ENCODE results near the gene RCBTB2.

The RCBTB2 gene

GRCh38 chr13:48570216-48570828 lies 37.4 kb upstream of the RCBTB2 start:
- Mint-ChIP-seq H3K4me1 (ENCODE audit: low read depth) (peaks cover 23% of the 10 kb centered on the region), H3K36me3 (ENCODE audit: low read depth) (no peaks in the 10 kb centered on the region), H3K4me3 (no peak overlapping the region), H3K27ac (no peak overlapping the region), H3K9me3 (no peaks in the 10 kb centered on the region), H3K27me3 (peaks cover 42% of the 10 kb centered on the region)
- DNase-seq: no peak

- H3K4me3 Mint-ChIP-seq: no peak overlapping the region
- no peaks in the 10 kb centered on the region for H3K36me3 Mint-ChIP-seq (ENCODE audit: low read depth)
- DNase-seq: no peak
- H3K27me3 Mint-ChIP-seq: peaks cover 53% of the 10 kb centered on the region
- H3K4me1 Mint-ChIP-seq (ENCODE audit: low read depth): peaks cover 21% of the 10 kb centered on the region
- no peak overlapping the region for H3K27ac Mint-ChIP-seq
- no peaks in the 10 kb centered on the region for H3K9me3 Mint-ChIP-seq
Measured at GRCh38 chr13:48569104-48569666, 36.3 kb upstream of the RCBTB2 start.

GRCh38 chr13:48568370-48569103 lies 35.7 kb upstream of the RCBTB2 start:
- Mint-ChIP-seq H3K4me1 (ENCODE audit: low read depth) (peaks cover 19% of the 10 kb centered on the region), H3K27ac (no peak overlapping the region), H3K4me3 (no peak overlapping the region), H3K9me3 (no peaks in the 10 kb centered on the region), H3K27me3 (peaks cover 55% of the 10 kb centered on the region), H3K36me3 (ENCODE audit: low read depth) (no peaks in the 10 kb centered on the region)
- no peak for DNase-seq

GRCh38 chr13:48567515-48568369 lies 34.9 kb upstream of the RCBTB2 start:
- no peaks in the 10 kb centered on the region for H3K9me3 Mint-ChIP-seq
- DNase-seq: no peak
- H3K4me3 Mint-ChIP-seq: no peak overlapping the region
- peaks cover 58% of the 10 kb centered on the region for H3K27me3 Mint-ChIP-seq
- H3K27ac Mint-ChIP-seq: no peak overlapping the region
- peaks cover 21% of the 10 kb centered on the region for H3K4me1 Mint-ChIP-seq (ENCODE audit: low read depth)
- H3K36me3 Mint-ChIP-seq (ENCODE audit: low read depth): no peaks in the 10 kb centered on the region

GRCh38 chr13:48564056-48564455 lies 31.2 kb upstream of the RCBTB2 start:
- no peak for DNase-seq
- no peak overlapping the region for H3K4me3 Mint-ChIP-seq
- H3K9me3 Mint-ChIP-seq: no peaks in the 10 kb centered on the region
- peaks cover 37% of the 10 kb centered on the region for H3K4me1 Mint-ChIP-seq (ENCODE audit: low read depth)
- no peaks in the 10 kb centered on the region for H3K36me3 Mint-ChIP-seq (ENCODE audit: low read depth)
- H3K27ac Mint-ChIP-seq: no peak overlapping the region
- H3K27me3 Mint-ChIP-seq: peaks cover 64% of the 10 kb centered on the region

- Mint-ChIP-seq H3K36me3 (ENCODE audit: low read depth) (no peaks in the 10 kb centered on the region), H3K4me3 (no peak overlapping the region), H3K27me3 (peaks cover 67% of the 10 kb centered on the region), H3K27ac (no peak overlapping the region), H3K9me3 (no peaks in the 10 kb centered on the region), H3K4me1 (ENCODE audit: low read depth) (peaks cover 39% of the 10 kb centered on the region)
- DNase-seq: no peak
Measured at GRCh38 chr13:48563626-48564025, 30.7 kb upstream of the RCBTB2 start.

GRCh38 chr13:48562296-48563066 lies 29.6 kb upstream of the RCBTB2 start:
- H3K9me3 Mint-ChIP-seq: no peaks in the 10 kb centered on the region
- DNase-seq: no peak
- H3K27ac Mint-ChIP-seq: peak overlapping the region; percentile 75
- H3K4me1 Mint-ChIP-seq (ENCODE audit: low read depth): peaks cover 39% of the 10 kb centered on the region
- H3K27me3 Mint-ChIP-seq: peaks cover 66% of the 10 kb centered on the region
- no peaks in the 10 kb centered on the region for H3K36me3 Mint-ChIP-seq (ENCODE audit: low read depth)
- peak overlapping the region; percentile 1 for H3K4me3 Mint-ChIP-seq

- Mint-ChIP-seq H3K36me3 (ENCODE audit: low read depth) (no peaks in the 10 kb centered on the region), H3K27ac (no peak overlapping the region), H3K4me3 (no peak overlapping the region), H3K4me1 (ENCODE audit: low read depth) (peaks cover 39% of the 10 kb centered on the region), H3K27me3 (peaks cover 66% of the 10 kb centered on the region), H3K9me3 (no peaks in the 10 kb centered on the region)
- DNase-seq: no peak
Measured at GRCh38 chr13:48561466-48562235, 28.8 kb upstream of the RCBTB2 start.

- no peak for DNase-seq
- peaks cover 66% of the 10 kb centered on the region for H3K27me3 Mint-ChIP-seq
- H3K4me1 Mint-ChIP-seq (ENCODE audit: low read depth): peaks cover 39% of the 10 kb centered on the region
- no peak overlapping the region for H3K4me3 Mint-ChIP-seq
- no peaks in the 10 kb centered on the region for H3K36me3 Mint-ChIP-seq (ENCODE audit: low read depth)
- no peak overlapping the region for H3K27ac Mint-ChIP-seq
- H3K9me3 Mint-ChIP-seq: peaks cover 1% of the 10 kb centered on the region
Measured at GRCh38 chr13:48560657-48561337, 27.9 kb upstream of the RCBTB2 start.

GRCh38 chr13:48559638-48560320 lies 26.9 kb upstream of the RCBTB2 start:
- Mint-ChIP-seq H3K27ac (no peak overlapping the region), H3K4me3 (no peak overlapping the region), H3K27me3 (peaks cover 56% of the 10 kb centered on the region), H3K9me3 (peaks cover 4% of the 10 kb centered on the region), H3K36me3 (ENCODE audit: low read depth) (no peaks in the 10 kb centered on the region), H3K4me1 (ENCODE audit: low read depth) (peaks cover 39% of the 10 kb centered on the region)
- no peak for DNase-seq

- Mint-ChIP-seq H3K4me1 (ENCODE audit: low read depth) (peaks cover 23% of the 10 kb centered on the region), H3K27me3 (peaks cover 44% of the 10 kb centered on the region), H3K9me3 (peaks cover 14% of the 10 kb centered on the region), H3K27ac (no peak overlapping the region), H3K36me3 (ENCODE audit: low read depth) (no peaks in the 10 kb centered on the region), H3K4me3 (no peak overlapping the region)
- DNase-seq: no peak
Measured at GRCh38 chr13:48556817-48557216, 23.9 kb upstream of the RCBTB2 start.

- no peak overlapping the region for H3K27ac Mint-ChIP-seq
- H3K36me3 Mint-ChIP-seq (ENCODE audit: low read depth): peaks cover 3% of the 10 kb centered on the region
- H3K4me1 Mint-ChIP-seq (ENCODE audit: low read depth): peaks cover 11% of the 10 kb centered on the region
- H3K4me3 Mint-ChIP-seq: no peak overlapping the region
- H3K27me3 Mint-ChIP-seq: peaks cover 35% of the 10 kb centered on the region
- peaks cover 19% of the 10 kb centered on the region for H3K9me3 Mint-ChIP-seq
- DNase-seq: no peak
Measured at GRCh38 chr13:48555441-48555840, 22.6 kb upstream of the RCBTB2 start.
